Measurements from ENCODE around the gene PRSS23.

PRSS23 gene

GRCh38 chr11:86774417-86774816 lies 25.9 kb upstream of the PRSS23 start:
- Histone ChIP-seq H3K79me1 (ENCODE audit: low read depth, low read length) (no peaks in the 10 kb centered on the region), H2BK120ac (ENCODE audit: low read depth, low read length) (no peak overlapping the region), H3K4me1 (ENCODE audit: control insufficient read depth in 2 of 2, insufficient read depth in 1 of 2, low read depth in 1 of 2, low read length in 2 of 2) (peaks cover 0 to under 1% of the 10 kb centered on the region in 2 donors), H2AFZ (ENCODE audit: low read length) (no peak overlapping the region), H3K14ac (ENCODE audit: low read length) (no peak overlapping the region), H3K23ac (ENCODE audit: low read depth, low read length, poor library complexity) (no peak overlapping the region), H4K91ac (ENCODE audit: low read depth, low read length, poor library complexity) (no peak overlapping the region), H3K4me3 (ENCODE audit: low read length in 2 of 2) (no peak overlapping the region), H3K18ac (ENCODE audit: low read length) (no peak overlapping the region), H4K8ac (ENCODE audit: low read depth, low read length) (no peak overlapping the region), H2BK5ac (ENCODE audit: low read length) (no peak overlapping the region), H3K4ac (ENCODE audit: low read length) (no peak overlapping the region), H2BK12ac (ENCODE audit: low read length) (no peak overlapping the region), H3K27ac (replicated peaks; ENCODE audit: low read length) (no peak overlapping the region), H2AK5ac (ENCODE audit: low read depth, low read length) (no peak overlapping the region), H3K9ac (ENCODE audit: low read depth, low read length, poor library complexity) (no peak overlapping the region), H2BK15ac (ENCODE audit: low read length) (no peak overlapping the region), H3K36me3 (replicated peaks in 1 of 2; ENCODE audit: control insufficient read depth in 2 of 2, insufficient read depth in 2 of 2, low read length in 2 of 2) (no peaks in the 10 kb centered on the region), H3K4me2 (ENCODE audit: insufficient read depth, low read length, poor library complexity, severe bottlenecking) (no peak overlapping the region), H3K9me3 (replicated peaks in 1 of 2; ENCODE audit: control insufficient read depth in 2 of 2, insufficient read depth in 1 of 2, low read depth in 1 of 2, low read length in 2 of 2) (peaks cover 4 to 7% of the 10 kb centered on the region in 2 donors), H3K27me3 (ENCODE audit: control insufficient read depth in 3 of 3, insufficient read depth in 3 of 3, low read depth in 1 of 3, low read length in 3 of 3) (no peaks in the 10 kb centered on the region)
- DNase-seq (ENCODE audit: low spot score), result no peak

- no peak overlapping the region for H2AK5ac ChIP-seq (ENCODE audit: low read depth, low read length)
- no peak overlapping the region for H2AFZ ChIP-seq (ENCODE audit: low read length)
- no peak for DNase-seq (ENCODE audit: low spot score)
- no peak overlapping the region for H3K4me3 ChIP-seq (ENCODE audit: low read length in 2 of 2)
- WGBS, 2 donors (ENCODE audit: extremely low coverage in 2 of 2, insufficient read length in 2 of 2, insufficient replicate concordance in 1 of 2), result no CpG with 5 or more reads among the region's 2 CpGs
- peaks cover 4 to 7% of the 10 kb centered on the region in 2 donors for H3K9me3 ChIP-seq (replicated peaks in 1 of 2; ENCODE audit: control insufficient read depth in 2 of 2, insufficient read depth in 1 of 2, low read depth in 1 of 2, low read length in 2 of 2)
- no peaks in the 10 kb centered on the region for H3K27me3 ChIP-seq (ENCODE audit: control insufficient read depth in 3 of 3, insufficient read depth in 3 of 3, low read depth in 1 of 3, low read length in 3 of 3)
- H2BK12ac ChIP-seq (ENCODE audit: low read length), result no peak overlapping the region
- no peaks in the 10 kb centered on the region for H3K4me1 ChIP-seq (ENCODE audit: control insufficient read depth in 2 of 2, insufficient read depth in 1 of 2, low read depth in 1 of 2, low read length in 2 of 2)
- no peak overlapping the region for H2BK120ac ChIP-seq (ENCODE audit: low read depth, low read length)
- no peak overlapping the region for H3K4me2 ChIP-seq (ENCODE audit: insufficient read depth, low read length, poor library complexity, severe bottlenecking)
- no peak overlapping the region for H3K14ac ChIP-seq (ENCODE audit: low read length)
- no peak overlapping the region for H2BK15ac ChIP-seq (ENCODE audit: low read length)
- no peak overlapping the region for H3K23ac ChIP-seq (ENCODE audit: low read depth, low read length, poor library complexity)
- no peaks in the 10 kb centered on the region for H3K79me1 ChIP-seq (ENCODE audit: low read depth, low read length)
- no peak overlapping the region for H3K27ac ChIP-seq (replicated peaks; ENCODE audit: low read length)
- H3K18ac ChIP-seq (ENCODE audit: low read length), result no peak overlapping the region
- H3K36me3 ChIP-seq (replicated peaks in 1 of 2; ENCODE audit: control insufficient read depth in 2 of 2, insufficient read depth in 2 of 2, low read length in 2 of 2), result no peaks in the 10 kb centered on the region
- H3K4ac ChIP-seq (ENCODE audit: low read length), result no peak overlapping the region
- no peak overlapping the region for H2BK5ac ChIP-seq (ENCODE audit: low read length)
- H4K91ac ChIP-seq (ENCODE audit: low read depth, low read length, poor library complexity), result no peak overlapping the region
- no peak overlapping the region for H4K8ac ChIP-seq (ENCODE audit: low read depth, low read length)
- no peak overlapping the region for H3K9ac ChIP-seq (ENCODE audit: low read depth, low read length, poor library complexity)
Measured at GRCh38 chr11:86775361-86775760, 25.0 kb upstream of the PRSS23 start.

GRCh38 chr11:86781546-86781945 lies 18.8 kb upstream of the PRSS23 start:
- Histone ChIP-seq H3K23ac (ENCODE audit: low read depth, low read length, poor library complexity) (no peak overlapping the region), H3K9me3 (replicated peaks in 1 of 2; ENCODE audit: control insufficient read depth in 2 of 2, insufficient read depth in 1 of 2, low read depth in 1 of 2, low read length in 2 of 2) (no peaks in the 10 kb centered on the region), H2BK5ac (ENCODE audit: low read length) (no peak overlapping the region), H3K27me3 (ENCODE audit: control insufficient read depth in 3 of 3, insufficient read depth in 3 of 3, low read depth in 1 of 3, low read length in 3 of 3) (no peaks in the 10 kb centered on the region), H3K9ac (ENCODE audit: low read depth, low read length, poor library complexity) (no peak overlapping the region), H2BK12ac (ENCODE audit: low read length) (no peak overlapping the region), H3K27ac (replicated peaks; ENCODE audit: low read length) (no peak overlapping the region), H3K4me2 (ENCODE audit: insufficient read depth, low read length, poor library complexity, severe bottlenecking) (no peak overlapping the region), H2AK5ac (ENCODE audit: low read depth, low read length) (no peak overlapping the region), H2BK15ac (ENCODE audit: low read length) (no peak overlapping the region), H4K8ac (ENCODE audit: low read depth, low read length) (no peak overlapping the region), H3K4ac (ENCODE audit: low read length) (no peak overlapping the region), H2AFZ (ENCODE audit: low read length) (no peak overlapping the region), H3K14ac (ENCODE audit: low read length) (no peak overlapping the region), H2BK120ac (ENCODE audit: low read depth, low read length) (no peak overlapping the region), H3K4me3 (ENCODE audit: low read length in 2 of 2) (peak overlapping the region in 1 of 2 donors; percentile 48), H3K79me1 (ENCODE audit: low read depth, low read length) (no peaks in the 10 kb centered on the region), H3K36me3 (replicated peaks in 1 of 2; ENCODE audit: control insufficient read depth in 2 of 2, insufficient read depth in 2 of 2, low read length in 2 of 2) (no peaks in the 10 kb centered on the region), H3K4me1 (ENCODE audit: control insufficient read depth in 2 of 2, insufficient read depth in 1 of 2, low read depth in 1 of 2, low read length in 2 of 2) (peaks cover 0 to 6% of the 10 kb centered on the region in 2 donors), H3K18ac (ENCODE audit: low read length) (peak overlapping the region; percentile 65), H4K91ac (ENCODE audit: low read depth, low read length, poor library complexity) (no peak overlapping the region)
- DNase-seq (ENCODE audit: low spot score), result no peak

GRCh38 chr11:86782742-86783141 lies 17.6 kb upstream of the PRSS23 start:
- WGBS, 2 donors (ENCODE audit: extremely low coverage in 2 of 2, insufficient read length in 2 of 2, insufficient replicate concordance in 1 of 2), result no CpG with 5 or more reads among the region's 4 CpGs
- H3K79me1 ChIP-seq (ENCODE audit: low read depth, low read length), result no peaks in the 10 kb centered on the region
- H3K4me3 ChIP-seq (ENCODE audit: low read length in 2 of 2), result no peak overlapping the region
- no peaks in the 10 kb centered on the region for H3K36me3 ChIP-seq (replicated peaks in 1 of 2; ENCODE audit: control insufficient read depth in 2 of 2, insufficient read depth in 2 of 2, low read length in 2 of 2)
- no peaks in the 10 kb centered on the region for H3K27me3 ChIP-seq (ENCODE audit: control insufficient read depth in 3 of 3, insufficient read depth in 3 of 3, low read depth in 1 of 3, low read length in 3 of 3)
- H3K9me3 ChIP-seq (replicated peaks in 1 of 2; ENCODE audit: control insufficient read depth in 2 of 2, insufficient read depth in 1 of 2, low read depth in 1 of 2, low read length in 2 of 2), result no peaks in the 10 kb centered on the region
- no peak overlapping the region for H4K8ac ChIP-seq (ENCODE audit: low read depth, low read length)
- no peak overlapping the region for H2BK15ac ChIP-seq (ENCODE audit: low read length)
- no peak for DNase-seq (ENCODE audit: low spot score)
- peaks cover 0 to 6% of the 10 kb centered on the region in 2 donors for H3K4me1 ChIP-seq (ENCODE audit: control insufficient read depth in 2 of 2, insufficient read depth in 1 of 2, low read depth in 1 of 2, low read length in 2 of 2)
- no peak overlapping the region for H3K18ac ChIP-seq (ENCODE audit: low read length)
- H3K4ac ChIP-seq (ENCODE audit: low read length), result no peak overlapping the region
- H3K9ac ChIP-seq (ENCODE audit: low read depth, low read length, poor library complexity), result no peak overlapping the region
- no peak overlapping the region for H3K23ac ChIP-seq (ENCODE audit: low read depth, low read length, poor library complexity)
- H3K27ac ChIP-seq (replicated peaks; ENCODE audit: low read length), result no peak overlapping the region
- no peak overlapping the region for H2BK5ac ChIP-seq (ENCODE audit: low read length)
- no peak overlapping the region for H2AK5ac ChIP-seq (ENCODE audit: low read depth, low read length)
- H4K91ac ChIP-seq (ENCODE audit: low read depth, low read length, poor library complexity), result no peak overlapping the region
- H2BK120ac ChIP-seq (ENCODE audit: low read depth, low read length), result no peak overlapping the region
- no peak overlapping the region for H3K14ac ChIP-seq (ENCODE audit: low read length)
- H2AFZ ChIP-seq (ENCODE audit: low read length), result peak overlapping the region; percentile 67
- no peak overlapping the region for H2BK12ac ChIP-seq (ENCODE audit: low read length)
- no peak overlapping the region for H3K4me2 ChIP-seq (ENCODE audit: insufficient read depth, low read length, poor library complexity, severe bottlenecking)
